ENCODE measurements around the gene H3-3A. TPM values are rescaled to one million over a fixed set of nuclear protein-coding genes. Genes with fewer than 3 reads are reported as not detected.
"Not testable (repeated sequence)": the region's sequence is repeated elsewhere in the genome, so short reads cannot be mapped to it uniquely, and the experiment has no call there.

H3-3A gene
- total RNA-seq, 1 donor from 2014 or later = 184 TPM

GRCh38 chr1:226083302-226084101 lies 21.0 kb downstream of the H3-3A start:
- no peak for DNase-seq (ENCODE audit: low read depth, low spot score)

GRCh38 chr1:226085675-226086285 lies 23.3 kb downstream of the H3-3A start:
- DNase-seq (ENCODE audit: low read depth, low spot score) = no peak

GRCh38 chr1:226086776-226087175 lies 24.3 kb downstream of the H3-3A start:
- DNase-seq (ENCODE audit: low read depth, low spot score) = no peak

DNA sequence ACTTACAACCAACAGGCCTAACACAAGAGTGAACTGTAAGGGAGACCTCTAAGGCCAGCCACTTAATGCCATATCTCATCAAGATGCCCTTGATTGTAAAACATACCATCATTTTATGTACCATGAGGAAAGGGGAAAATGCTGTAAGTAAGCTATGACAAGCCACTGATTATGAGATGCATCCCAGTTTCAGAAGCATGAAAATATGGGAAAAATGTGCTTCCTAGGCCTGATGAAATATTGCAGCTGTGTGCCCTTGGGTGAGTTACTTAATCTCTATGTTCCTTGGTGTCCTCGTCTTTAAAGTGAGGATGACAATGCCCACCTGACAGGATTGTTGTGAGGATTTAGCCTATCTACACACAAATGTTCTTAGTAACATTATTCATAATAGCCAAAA lies 28.9 kb downstream of the H3-3A start:
- DNase-seq (ENCODE audit: low read depth, low spot score) = no peak

DNA sequence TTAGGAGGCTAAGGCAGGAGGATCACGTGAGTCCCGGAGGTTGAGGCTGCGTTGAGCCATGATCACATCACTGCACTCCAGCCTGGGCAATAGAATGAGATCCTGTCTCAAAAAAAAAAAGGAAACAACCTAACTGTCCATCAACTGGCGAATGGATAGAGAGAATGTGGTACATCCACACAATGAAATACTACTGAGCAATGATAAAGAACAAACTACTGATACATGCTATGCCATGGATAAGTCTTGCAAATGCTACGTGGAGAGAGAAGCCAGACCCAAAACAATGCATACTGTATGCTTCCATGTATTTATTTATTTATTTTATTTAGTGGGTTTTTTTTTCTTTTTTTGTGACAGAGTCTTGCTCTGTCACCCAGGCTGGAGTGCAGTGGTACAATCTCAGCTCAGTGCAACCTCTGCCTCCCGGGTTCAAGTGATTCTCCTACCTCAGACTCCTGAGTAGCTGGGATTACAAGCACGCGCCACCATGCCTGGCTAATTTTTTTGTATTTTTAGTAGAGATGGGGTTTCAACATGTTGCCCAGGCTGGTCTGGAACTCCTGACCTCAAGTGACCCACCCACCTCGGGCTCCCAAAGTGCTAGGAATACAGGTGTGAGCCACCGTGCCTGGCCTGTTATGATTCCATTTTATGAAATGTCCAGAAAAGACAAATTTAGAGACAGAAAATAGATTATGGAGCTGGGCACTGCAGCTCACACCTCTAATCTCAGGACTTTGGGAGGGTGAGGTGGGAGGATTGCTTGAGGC lies 29.7 kb downstream of the H3-3A start:
- not testable (repeated sequence) for DNase-seq (ENCODE audit: low read depth, low spot score)

DNA sequence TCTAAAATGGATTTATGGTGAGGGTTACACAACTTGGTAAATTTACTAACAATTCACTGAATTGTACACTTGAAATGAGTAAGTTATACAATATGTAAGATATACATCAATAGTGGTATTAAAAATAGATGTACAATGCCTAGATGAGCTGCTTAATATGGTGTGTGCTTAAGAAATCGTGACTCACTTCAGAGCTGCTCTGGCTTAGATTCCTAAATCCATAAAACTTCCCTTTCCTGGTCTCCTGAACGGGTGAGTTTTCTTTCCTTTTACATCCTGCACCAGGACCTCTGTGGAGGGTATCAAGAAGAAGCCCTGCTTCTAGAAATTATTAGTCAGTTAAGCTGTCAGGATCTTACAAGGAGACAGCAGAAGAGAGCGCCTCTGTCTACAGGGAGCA lies 30.4 kb downstream of the H3-3A start:
- no peak for DNase-seq (ENCODE audit: low read depth, low spot score)

DNA sequence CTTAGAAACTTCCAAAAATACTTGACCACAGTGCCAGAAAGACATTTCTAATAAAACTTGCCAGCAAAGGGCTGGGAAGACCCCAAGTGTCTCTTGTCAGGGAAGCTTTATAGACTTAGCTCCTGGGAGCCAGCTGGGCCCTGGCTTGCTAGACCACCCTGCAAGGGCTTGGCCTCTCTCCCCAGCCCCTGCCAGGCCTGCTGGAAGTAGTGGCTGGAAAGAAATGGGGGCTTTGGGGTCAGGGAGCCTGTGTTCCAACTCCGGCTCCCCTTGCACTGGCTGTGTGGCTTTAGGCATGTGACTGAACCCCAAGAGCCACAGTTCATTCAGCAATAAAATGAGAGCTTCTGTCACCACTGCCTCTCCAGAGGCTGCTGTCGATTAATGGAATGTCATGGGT lies 31.1 kb downstream of the H3-3A start:
- no peak for DNase-seq (ENCODE audit: low read depth, low spot score)

DNA sequence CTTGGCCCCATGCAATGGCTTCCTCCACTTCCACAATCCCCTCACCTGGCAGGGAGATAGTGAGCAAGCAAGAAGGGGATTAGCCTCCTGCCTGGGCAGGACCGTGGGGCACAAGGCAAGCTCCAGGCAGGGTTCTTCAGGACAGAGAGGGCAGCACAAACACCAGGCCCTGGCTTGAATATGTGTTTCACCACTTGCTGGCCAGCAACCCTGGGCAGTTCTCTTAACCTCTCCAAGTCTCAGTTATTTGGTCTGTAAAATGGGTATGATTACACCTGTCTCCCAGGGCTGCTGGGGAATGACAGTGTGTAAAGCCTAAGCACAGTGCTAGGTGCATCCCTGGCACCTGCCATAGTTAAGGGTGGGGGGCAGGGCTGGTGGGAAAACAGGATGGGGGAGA lies 31.9 kb downstream of the H3-3A start:
- no peak for DNase-seq (ENCODE audit: low read depth, low spot score)

DNA sequence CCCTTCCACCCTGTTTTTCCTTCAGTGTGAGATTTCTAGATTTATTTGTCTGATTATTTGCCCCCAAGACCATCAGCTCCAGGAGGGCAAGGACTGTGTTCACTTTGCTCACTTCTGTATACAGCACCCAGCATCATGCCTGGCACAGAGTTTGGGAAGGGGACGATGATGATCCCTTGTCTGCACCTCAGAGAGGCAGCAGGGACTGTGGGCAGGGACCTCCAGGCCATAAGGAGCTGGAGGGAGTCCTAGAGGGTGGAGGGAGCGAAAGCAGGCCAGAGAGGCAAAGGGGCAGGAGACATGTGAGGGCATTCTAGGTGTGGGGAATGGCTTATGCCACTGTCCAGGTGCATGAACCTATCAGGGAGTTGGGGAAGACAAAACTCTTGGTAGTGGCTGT lies 32.8 kb downstream of the H3-3A start:
- DNase-seq (ENCODE audit: low read depth, low spot score) = no peak

DNA sequence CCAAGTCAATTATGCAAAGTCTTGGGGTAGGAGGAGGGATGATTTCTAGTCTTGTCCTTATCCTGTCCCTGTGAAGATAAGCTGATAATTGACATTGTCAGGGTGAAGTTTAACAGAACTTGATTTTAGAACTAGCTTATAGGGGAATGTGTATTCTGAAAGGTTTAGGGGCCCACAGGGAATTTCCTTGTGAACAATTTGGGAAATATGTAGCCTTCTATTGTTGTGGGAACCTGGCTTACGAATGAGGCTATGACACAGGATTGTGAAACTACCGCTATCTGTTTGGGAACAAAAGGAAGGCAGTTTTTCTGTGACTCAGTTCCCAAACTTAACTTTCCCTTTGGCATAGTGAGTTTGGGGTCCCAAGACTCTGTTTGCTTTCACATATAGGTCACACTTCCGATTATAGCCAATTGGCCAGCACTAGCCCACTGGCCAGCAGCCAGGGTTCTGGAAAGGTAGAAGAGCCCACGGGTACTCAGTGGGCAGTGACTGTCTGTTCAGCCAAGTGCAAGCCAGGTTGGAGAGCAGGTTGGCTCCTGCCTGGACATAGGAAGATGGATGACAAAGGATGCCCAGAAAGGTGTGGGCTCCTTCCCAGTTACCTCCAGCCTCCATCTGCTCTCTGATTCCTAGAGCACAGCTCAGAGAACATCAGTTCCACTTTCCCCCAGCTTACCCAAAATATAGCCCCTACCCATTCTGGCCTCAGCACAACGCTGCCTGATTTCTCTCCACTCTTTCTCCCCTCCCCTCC lies 35.5 kb downstream of the H3-3A start:
- no peak for DNase-seq (ENCODE audit: low read depth, low spot score)

DNA sequence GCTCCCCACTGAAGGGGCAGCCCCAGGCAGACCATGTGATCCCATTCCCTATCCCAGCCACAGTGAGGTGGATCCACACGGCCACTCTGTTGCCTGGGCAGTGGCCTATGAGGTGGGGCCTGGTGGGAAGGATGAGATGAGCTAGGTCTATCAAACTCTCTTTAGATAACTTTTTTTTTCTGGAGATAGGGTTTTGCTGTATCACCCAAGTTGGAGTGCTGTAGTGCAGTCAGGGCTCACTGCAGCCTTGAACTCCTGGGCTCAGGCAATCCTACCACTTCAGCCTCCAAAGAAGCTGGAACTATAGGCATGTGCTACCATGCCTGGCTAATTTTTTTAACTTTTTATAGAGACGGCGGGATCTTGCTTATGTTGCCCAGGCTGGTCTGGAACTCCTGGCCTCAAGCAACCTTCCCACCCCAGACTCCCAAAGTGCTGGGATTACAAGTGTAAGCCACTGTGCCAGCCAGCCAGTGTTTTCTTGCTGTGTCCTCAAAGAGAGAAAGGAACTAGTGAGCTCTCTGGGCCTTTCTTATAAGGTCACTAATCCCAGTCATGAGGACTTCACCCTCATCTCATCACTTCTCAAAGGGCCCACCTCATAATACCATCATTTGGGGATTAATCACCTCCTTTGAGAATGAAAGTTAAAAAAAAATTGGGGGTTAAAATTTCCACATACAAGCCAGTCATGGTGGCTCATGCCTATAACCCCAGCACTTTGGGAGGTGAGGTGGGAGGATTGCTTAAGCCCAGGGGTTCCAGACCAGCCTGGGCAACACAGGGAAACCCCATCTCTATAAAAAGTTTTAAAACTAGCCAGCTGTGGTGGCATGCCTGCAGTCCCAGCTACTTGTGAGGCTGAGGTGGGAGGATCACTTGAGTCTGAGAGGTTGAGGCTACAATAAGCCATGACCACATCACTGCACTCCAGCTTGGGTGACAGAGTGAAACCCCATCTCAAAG lies 36.6 kb downstream of the H3-3A start:
- no peak for DNase-seq (ENCODE audit: low read depth, low spot score)

DNA sequence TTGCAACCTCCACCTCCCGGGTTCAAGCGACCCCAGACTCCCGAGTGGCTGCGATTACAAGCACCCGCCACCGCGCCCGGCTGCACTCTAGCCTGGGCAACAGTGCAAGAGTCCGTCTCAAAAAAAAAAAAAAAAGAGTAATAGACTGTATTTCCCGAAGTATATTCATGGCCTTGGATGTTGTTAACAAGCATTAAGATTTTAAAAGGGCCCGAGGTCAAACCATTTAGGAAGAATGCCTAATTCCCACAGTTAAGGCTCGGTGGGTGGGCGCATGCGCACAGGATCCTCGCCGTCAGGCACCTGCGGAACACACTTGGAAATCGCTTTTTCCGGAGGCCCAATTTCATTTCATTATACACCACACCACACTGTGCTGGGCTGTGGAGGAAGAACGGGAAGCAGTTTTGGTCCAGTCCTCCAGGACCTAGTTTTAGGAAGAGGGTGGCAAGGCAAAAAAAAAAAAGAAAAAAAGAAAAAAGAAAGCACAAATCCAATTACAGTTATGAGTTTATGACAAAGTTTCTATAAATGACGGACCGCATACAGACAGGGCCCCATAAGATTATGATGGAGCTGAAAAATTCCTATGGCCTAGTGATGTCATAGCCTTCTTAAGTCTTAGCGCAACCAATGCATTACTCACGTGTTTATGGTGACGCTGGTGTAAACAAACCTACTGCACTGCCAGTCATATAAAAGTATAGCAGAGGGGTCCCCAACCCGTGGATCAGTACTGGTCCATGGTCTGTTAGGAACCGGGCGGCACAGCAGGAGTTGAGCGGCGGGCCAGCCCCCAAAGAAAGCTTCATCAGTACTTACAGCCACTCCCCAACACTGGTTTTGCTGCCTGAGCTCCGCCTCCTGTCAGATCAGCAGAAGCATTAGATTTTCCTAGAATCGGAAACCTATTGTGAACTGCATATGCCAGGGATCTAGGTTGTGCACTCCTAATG lies 38.2 kb downstream of the H3-3A start:
- no peak for DNase-seq (ENCODE audit: low read depth, low spot score)

GRCh38 chr1:226104671-226105121 lies 42.2 kb downstream of the H3-3A start:
- no peak for DNase-seq (ENCODE audit: low read depth, low spot score)

- no peak for DNase-seq (ENCODE audit: low read depth, low spot score)
Observed at GRCh38 chr1:226107471-226108460, 45.2 kb downstream of the H3-3A start.

- no peak for DNase-seq (ENCODE audit: low read depth, low spot score)
Observed at GRCh38 chr1:226108935-226109828, 46.7 kb downstream of the H3-3A start.

DNA sequence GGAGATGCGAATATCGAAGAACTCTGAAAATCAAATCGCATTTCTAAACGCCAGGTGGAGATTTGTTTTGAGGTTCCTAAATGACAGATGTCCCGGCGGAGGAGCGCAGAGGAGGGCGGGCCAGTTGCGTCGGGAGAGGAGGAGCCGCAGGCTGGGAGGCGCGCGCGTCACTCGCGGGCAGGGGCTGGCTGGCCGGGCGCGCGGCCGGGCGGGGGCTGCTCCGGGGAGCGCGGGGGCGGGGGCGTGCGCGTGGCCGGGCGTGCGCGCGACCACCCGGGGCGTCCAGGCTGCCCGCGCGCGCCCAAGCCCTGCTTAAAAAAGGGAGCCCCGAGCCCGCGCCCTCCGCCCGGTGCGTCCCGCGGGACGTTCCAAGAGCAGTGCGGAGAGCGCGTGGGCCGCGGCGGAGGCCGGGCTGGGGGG lies 47.3 kb downstream of the H3-3A start:
- no peak for DNase-seq (ENCODE audit: low read depth, low spot score)

All from pulmonary artery endothelial cell (primary cell).